Activated T-cell treated with anti-CD3 and anti-CD28 coated beads for 1 hour (primary cell): ENCODE results near the gene ACSL4.

Source experiments
- DNase-seq: peaks from one replicate; pipeline ENCODE4 v3.0.0-alpha.2; 2020; ENCODE audit warnings: low read depth

ACSL4 gene

GRCh38 chrX:109596015-109596414, 137.0 kb downstream of the ACSL4 start:
- DNase-seq = no peak
